Measurements from ENCODE around the gene EDEM3. TPM values are rescaled to one million over a fixed set of nuclear protein-coding genes. Genes with fewer than 3 reads are reported as not detected.

EDEM3 gene
- polyA plus RNA-seq, 1 donor from 2014 or later, result 49.5 TPM

- Histone ChIP-seq H4K20me1 (ENCODE audit: insufficient read depth) (no peaks in the 10 kb centered on the region), H3K4me3 (ENCODE audit: low read length) (no peak overlapping the region), H3F3A (ENCODE audit: insufficient read depth, low read length, poor library complexity, severe bottlenecking) (no peaks in the 10 kb centered on the region), H3K27ac (ENCODE audit: low read length) (no peak overlapping the region), H3K4me2 (ENCODE audit: low read length) (no peak overlapping the region), H2AFZ (ENCODE audit: low read depth, low read length) (no peak overlapping the region), H3K79me2 (replicated peaks; ENCODE audit: insufficient read depth, low read length) (no peaks in the 10 kb centered on the region), H3K9ac (ENCODE audit: low read length) (no peak overlapping the region), H3K9me2 (ENCODE audit: insufficient read depth, low read length) (no peaks in the 10 kb centered on the region), H3K36me3 (ENCODE audit: insufficient read depth, low read length) (no peaks in the 10 kb centered on the region), H3K27me3 (ENCODE audit: insufficient read depth, low read depth, low read length) (no peaks in the 10 kb centered on the region), H3K9me3 (ENCODE audit: low read length) (no peaks in the 10 kb centered on the region)
- TF ChIP-seq RAD21 (conservative IDR thresholded peaks at IDR 0.05), result no peak
Observed at GRCh38 chr1:184759112-184759511, 4.5 kb upstream of the EDEM3 start.

- Histone ChIP-seq H4K20me1 (ENCODE audit: insufficient read depth) (no peaks in the 10 kb centered on the region), H3K9me3 (ENCODE audit: low read length) (no peaks in the 10 kb centered on the region), H3K4me2 (ENCODE audit: low read length) (no peak overlapping the region), H3K27ac (ENCODE audit: low read length) (no peak overlapping the region), H3K27me3 (ENCODE audit: insufficient read depth, low read depth, low read length) (no peaks in the 10 kb centered on the region), H3F3A (ENCODE audit: insufficient read depth, low read length, poor library complexity, severe bottlenecking) (no peaks in the 10 kb centered on the region), H3K9ac (ENCODE audit: low read length) (no peak overlapping the region), H3K4me3 (ENCODE audit: low read length) (no peak overlapping the region), H3K79me2 (replicated peaks; ENCODE audit: insufficient read depth, low read length) (peaks cover 10% of the 10 kb centered on the region), H3K9me2 (ENCODE audit: insufficient read depth, low read length) (no peaks in the 10 kb centered on the region), H3K36me3 (ENCODE audit: insufficient read depth, low read length) (no peaks in the 10 kb centered on the region), H2AFZ (ENCODE audit: low read depth, low read length) (no peak overlapping the region)
- TF ChIP-seq REST (IDR thresholded peaks at IDR 0.05; ENCODE audit: borderline replicate concordance) (no peak), SMC3 (conservative IDR thresholded peaks at IDR 0.05; ENCODE audit: poor library complexity) (no peak), TAF1 (IDR thresholded peaks at IDR 0.05; ENCODE audit: low read depth) (no peak), POLR2AphosphoS5 (IDR thresholded peaks at IDR 0.05) (no peak), EP300 (conservative IDR thresholded peaks at IDR 0.05; ENCODE audit: poor library complexity, severe bottlenecking) (no peak), EZH2 (IDR thresholded peaks at IDR 0.05; ENCODE audit: borderline replicate concordance, insufficient read depth, low read length, poor library complexity, severe bottlenecking) (no peak), MXI1 (conservative IDR thresholded peaks at IDR 0.05; ENCODE audit: poor library complexity, severe bottlenecking) (no peak), RAD21 (conservative IDR thresholded peaks at IDR 0.05) (no peak)
- TF ChIP-seq, protein P1, sequence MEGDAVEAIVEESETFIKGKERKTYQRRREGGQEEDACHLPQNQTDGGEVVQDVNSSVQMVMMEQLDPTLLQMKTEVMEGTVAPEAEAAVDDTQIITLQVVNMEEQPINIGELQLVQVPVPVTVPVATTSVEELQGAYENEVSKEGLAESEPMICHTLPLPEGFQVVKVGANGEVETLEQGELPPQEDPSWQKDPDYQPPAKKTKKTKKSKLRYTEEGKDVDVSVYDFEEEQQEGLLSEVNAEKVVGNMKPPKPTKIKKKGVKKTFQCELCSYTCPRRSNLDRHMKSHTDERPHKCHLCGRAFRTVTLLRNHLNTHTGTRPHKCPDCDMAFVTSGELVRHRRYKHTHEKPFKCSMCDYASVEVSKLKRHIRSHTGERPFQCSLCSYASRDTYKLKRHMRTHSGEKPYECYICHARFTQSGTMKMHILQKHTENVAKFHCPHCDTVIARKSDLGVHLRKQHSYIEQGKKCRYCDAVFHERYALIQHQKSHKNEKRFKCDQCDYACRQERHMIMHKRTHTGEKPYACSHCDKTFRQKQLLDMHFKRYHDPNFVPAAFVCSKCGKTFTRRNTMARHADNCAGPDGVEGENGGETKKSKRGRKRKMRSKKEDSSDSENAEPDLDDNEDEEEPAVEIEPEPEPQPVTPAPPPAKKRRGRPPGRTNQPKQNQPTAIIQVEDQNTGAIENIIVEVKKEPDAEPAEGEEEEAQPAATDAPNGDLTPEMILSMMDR (IDR thresholded peaks at IDR 0.05; ENCODE audit: poor library complexity, severe bottlenecking), result no peak
Observed at GRCh38 chr1:184757891-184758290, 3.2 kb upstream of the EDEM3 start.

DNA sequence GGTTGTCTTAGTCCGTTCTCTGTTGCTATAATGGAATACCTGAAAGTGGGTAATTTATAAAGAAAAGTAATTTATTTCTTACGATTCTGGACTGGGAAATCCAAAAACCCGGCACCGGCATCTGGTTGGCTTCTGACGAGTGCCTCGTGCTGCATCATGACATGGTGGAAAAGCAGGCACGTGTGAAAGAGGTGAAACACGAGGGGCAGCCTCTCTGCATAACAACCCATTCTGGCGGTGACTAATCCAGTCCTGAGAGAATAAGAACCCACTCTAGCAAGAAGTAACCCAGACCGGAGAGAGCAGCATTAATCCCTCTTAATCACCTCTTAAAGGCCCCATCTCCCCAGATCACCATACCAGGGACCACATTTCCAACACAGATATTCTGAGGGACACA lies 2.7 kb upstream of the EDEM3 start:
- H3K79me2 ChIP-seq (replicated peaks; ENCODE audit: insufficient read depth, low read length), result peaks cover 15% of the 10 kb centered on the region
- no peaks in the 10 kb centered on the region for H3K9me2 ChIP-seq (ENCODE audit: insufficient read depth, low read length)
- no peak overlapping the region for H3K27ac ChIP-seq (ENCODE audit: low read length)
- H3K4me2 ChIP-seq (ENCODE audit: low read length), result no peak overlapping the region
- no peak overlapping the region for H3K4me3 ChIP-seq (ENCODE audit: low read length)
- H3K9ac ChIP-seq (ENCODE audit: low read length), result no peak overlapping the region
- H3K9me3 ChIP-seq (ENCODE audit: low read length), result no peaks in the 10 kb centered on the region
- H3K27me3 ChIP-seq (ENCODE audit: insufficient read depth, low read depth, low read length), result no peaks in the 10 kb centered on the region
- H3F3A ChIP-seq (ENCODE audit: insufficient read depth, low read length, poor library complexity, severe bottlenecking), result no peaks in the 10 kb centered on the region
- no peak for TF ChIP-seq RAD21 (conservative IDR thresholded peaks at IDR 0.05)
- TF ChIP-seq REST (IDR thresholded peaks at IDR 0.05; ENCODE audit: borderline replicate concordance), result no peak
- TF ChIP-seq MXI1 (conservative IDR thresholded peaks at IDR 0.05; ENCODE audit: poor library complexity, severe bottlenecking), result no peak
- TF ChIP-seq, protein P1 (IDR thresholded peaks at IDR 0.05; ENCODE audit: poor library complexity, severe bottlenecking), result no peak
- no peak for TF ChIP-seq POLR2AphosphoS5 (IDR thresholded peaks at IDR 0.05)
- no peak for TF ChIP-seq EP300 (conservative IDR thresholded peaks at IDR 0.05; ENCODE audit: poor library complexity, severe bottlenecking)
- TF ChIP-seq EZH2 (IDR thresholded peaks at IDR 0.05; ENCODE audit: borderline replicate concordance, insufficient read depth, low read length, poor library complexity, severe bottlenecking), result no peak
- TF ChIP-seq TAF1 (IDR thresholded peaks at IDR 0.05; ENCODE audit: low read depth), result no peak
- TF ChIP-seq SMC3 (conservative IDR thresholded peaks at IDR 0.05; ENCODE audit: poor library complexity), result no peak
- H2AFZ ChIP-seq (ENCODE audit: low read depth, low read length), result no peak overlapping the region
- no peaks in the 10 kb centered on the region for H4K20me1 ChIP-seq (ENCODE audit: insufficient read depth)
- no peaks in the 10 kb centered on the region for H3K36me3 ChIP-seq (ENCODE audit: insufficient read depth, low read length)
